Epithelial cell of proximal tubule (primary cell): ENCODE data around the gene BEND5. TPM values are rescaled to one million over a fixed set of nuclear protein-coding genes. Genes with fewer than 3 reads are reported as not detected.

Source experiments
- DNase-seq: peaks from one replicate; pipeline ENCODE4 v3.0.0-alpha.2; 2011; ENCODE audit warnings: low read depth
- H3K4me3 ChIP-seq: 2 replicates; pipeline ENCODE4 v1.5.1; 2011; ENCODE audit warnings: low read depth, mild to moderate bottlenecking, low read length
- CTCF ChIP-seq: conservative IDR thresholded peaks from 2 replicates; pipeline ENCODE4 v1.5.1; 2012; ENCODE audit warnings: low read depth, mild to moderate bottlenecking, low read length
- total RNA-seq: library from RNA; depleted of rRNA; stranded (reverse); fragments of >200 nt; gene quantifications from 2 replicates; pipeline ENCODE4 v1.2.3, GENCODE V29; 2015

The BEND5 gene
- total RNA-seq = 1.3 and 1.9 TPM in 2 replicates

- no peak for DNase-seq
- peak within 1 kb of the TSS; percentile 81 for H3K4me3 ChIP-seq
- no peak for TF ChIP-seq CTCF
These were observed at the start of gene BEND5 for GRCh38 chr1:48776393-48777218. Gene BEND5, minus strand, starts transcription at chr1:48776891. Its CDS starts 60 bp downstream, at chr1:48776831.

- TF ChIP-seq CTCF = no peak
- no peak overlapping the region for H3K4me3 ChIP-seq
- peak; percentile 89 for DNase-seq
These were observed 46.5 kb upstream of the BEND5 start for GRCh38 chr1:48823168-48823567.

- no peak for TF ChIP-seq CTCF
- DNase-seq = no peak
These were observed 43.8 kb upstream of the BEND5 start for GRCh38 chr1:48820491-48820890.

GRCh38 chr1:48817505-48818114 is 40.9 kb upstream of the BEND5 start:
- H3K4me3 ChIP-seq = no peak overlapping the region
- peak; percentile 98 for TF ChIP-seq CTCF
- no peak for DNase-seq

More at GRCh38 chr1:48820491-48820890, 43.8 kb upstream of the BEND5 start:
- H3K4me3 ChIP-seq = no peak overlapping the region

- no peak overlapping the region for H3K4me3 ChIP-seq
- TF ChIP-seq CTCF = no peak
- DNase-seq = no peak
These were observed 34.0 kb upstream of the BEND5 start for GRCh38 chr1:48810740-48811139.

- no peak for DNase-seq
- H3K4me3 ChIP-seq = no peak overlapping the region
- no peak for TF ChIP-seq CTCF
These were observed 31.8 kb upstream of the BEND5 start for GRCh38 chr1:48808496-48808895.
